Esophagus squamous epithelium (tissue), 5 donors: ENCODE data around the gene NUP54. TPM values are rescaled to one million over a fixed set of nuclear protein-coding genes. Genes with fewer than 3 reads are reported as not detected.

Experiments used
- DNase-seq: peaks from one replicate; lab custom pipeline; 2025; lab: John Stamatoyannopoulos, UW
- H3K27ac ChIP-seq, 4 donors: fragments of 200-600 bp; sonication (generic); one replicate each; pipeline ENCODE4 v1.5.1; 2016 to 2019; ENCODE audit warnings: mild to moderate bottlenecking in 1 of 4
- H3K27me3 ChIP-seq, 4 donors: fragments of 200-600 bp; sonication (generic); 1 replicate in 3 of 4; 2 replicates in 1 of 4; pipeline versions ENCODE4 v1.5.1 to v1.6.0; 2017 to 2021; ENCODE audit warnings: antibody characterized with exemption in 1 of 4
- H3K36me3 ChIP-seq, 3 donors: fragments of 200-600 bp; sonication (generic); one replicate each; pipeline ENCODE4 v1.5.1; 2016 to 2019
- H3K4me1 ChIP-seq, 3 donors: fragments of 200-600 bp; sonication (generic); one replicate each; pipeline ENCODE4 v1.5.1; 2017 to 2019
- H3K4me3 ChIP-seq, 4 donors: fragments of 200-600 bp; sonication (generic); 1 replicate in 3 of 4; 2 replicates in 1 of 4; pipeline ENCODE4 v1.5.1; 2016 to 2019; ENCODE audit warnings: mild to moderate bottlenecking in 2 of 4, moderate library complexity in 1 of 4
- H3K9me3 ChIP-seq, 3 donors: fragments of 200-600 bp; sonication (generic); one replicate each; pipeline ENCODE4 v1.5.1; 2016 to 2019
- CTCF ChIP-seq, 6 experiments: fragments of 450-650 bp in 4 of 6; fragments of 200-600 bp in 2 of 6; sonication (generic) in 2 of 6; IDR thresholded peaks; one replicate each; pipeline ENCODE4 v1.5.1; 2016 to 2019; ENCODE audit warnings: antibody characterized with exemption in 6 of 6, mild to moderate bottlenecking in 4 of 6, moderate library complexity in 4 of 6
- POLR2A ChIP-seq, 4 donors: fragments of 450-650 bp; IDR thresholded peaks; one replicate each; pipeline ENCODE4 v1.6.1; 2017; ENCODE audit warnings: antibody characterized with exemption in 4 of 4, mild to moderate bottlenecking in 4 of 4, moderate library complexity in 3 of 4
- WGBS, 2 donors: methylation state at CpG; one replicate each; pipeline ENCODE4 v1.1.5; 2018; 5-methylcytosine and 5-hydroxymethylcytosine counted together
- intact Hi-C: fragments of 100-400 bp; cut with DNase I; formaldehyde crosslinking; loops from one replicate; pipeline ENCODE4 v1.15.0; 2022
- total RNA-seq, 4 donors: library from RNA; depleted of rRNA; stranded (reverse); fragments of >200 nt; gene quantifications; one replicate each; pipeline ENCODE4 v1.1.0, GENCODE V29; 2016
- donor health status: DM: yes; HTN: yes; CAD: no.

NUP54 gene
- total RNA-seq, 4 donors from 2014 or later, result 19.5 to 45.4 (median 36.5) TPM

DNA sequence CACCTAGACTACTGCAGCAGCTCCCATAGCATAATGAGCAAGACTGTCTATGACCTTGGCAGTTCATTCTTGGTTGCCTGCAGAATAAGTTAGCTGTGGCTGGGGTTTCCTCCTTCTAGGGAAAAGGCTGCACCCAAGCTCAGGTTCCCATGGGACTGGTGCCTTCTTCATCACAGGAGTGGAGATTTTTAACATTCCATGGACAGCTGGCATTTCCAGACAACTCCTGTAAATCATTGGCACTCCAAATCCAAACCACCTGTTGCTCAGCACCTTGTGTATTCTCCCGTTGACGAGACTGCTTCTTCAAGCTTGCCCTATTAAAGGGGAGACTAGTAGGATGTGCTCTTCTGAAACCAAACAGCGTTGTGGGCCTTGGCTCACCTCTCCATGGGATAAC is 7.8 kb upstream of the NUP54 start:
- no peaks in the 10 kb centered on the region for H3K9me3 ChIP-seq
- WGBS, 2 donors, result 91 to 100% methylated on average over 3 of the region's 3 CpGs
- DNase-seq, result no peak
- intact Hi-C loops, result no loop called here
- no peak for TF ChIP-seq CTCF (IDR thresholded peaks at IDR 0.05)
- no peak for TF ChIP-seq POLR2A (IDR thresholded peaks at IDR 0.05)
- no peaks in the 10 kb centered on the region for H3K4me1 ChIP-seq
- H3K27me3 ChIP-seq, result no peaks in the 10 kb centered on the region
- no peak overlapping the region for H3K27ac ChIP-seq
- peaks cover 4 to 27% (median 6%) of the 10 kb centered on the region in 3 donors for H3K36me3 ChIP-seq
- H3K4me3 ChIP-seq, result no peak overlapping the region

DNA sequence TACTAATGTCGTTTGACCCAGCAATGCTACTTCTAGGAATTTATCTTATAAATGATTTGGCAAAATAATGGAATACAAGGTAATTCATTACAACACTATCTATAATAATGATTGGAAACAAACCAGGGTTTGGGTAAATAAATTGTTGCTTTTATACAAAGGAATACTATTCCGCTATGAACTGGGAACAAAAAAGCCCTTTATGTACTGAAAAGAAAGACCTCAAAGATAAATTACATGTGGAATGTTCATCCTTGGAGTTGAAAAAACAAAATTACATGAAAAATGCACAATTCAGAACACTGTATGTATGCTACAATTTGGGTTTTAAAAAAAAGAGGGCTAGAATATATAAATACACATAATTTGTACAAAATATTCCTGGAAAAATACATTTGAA is 5.2 kb upstream of the NUP54 start:
- intact Hi-C loops, result no loop called here
- Histone ChIP-seq H3K4me1 (peaks cover 0 to 12% (median 0%) of the 10 kb centered on the region in 3 donors), H3K36me3 (peaks cover 0 to under 1% (median 0%) of the 10 kb centered on the region in 3 donors), H3K27ac (no peak overlapping the region), H3K27me3 (no peaks in the 10 kb centered on the region), H3K9me3 (no peaks in the 10 kb centered on the region), H3K4me3 (no peak overlapping the region)
- DNase-seq, result no peak
- no peak for TF ChIP-seq POLR2A (IDR thresholded peaks at IDR 0.05)
- TF ChIP-seq CTCF (IDR thresholded peaks at IDR 0.05), result no peak
- 78 to 79% methylated on average over 2 of the region's 2 CpGs for WGBS, 2 donors

DNA sequence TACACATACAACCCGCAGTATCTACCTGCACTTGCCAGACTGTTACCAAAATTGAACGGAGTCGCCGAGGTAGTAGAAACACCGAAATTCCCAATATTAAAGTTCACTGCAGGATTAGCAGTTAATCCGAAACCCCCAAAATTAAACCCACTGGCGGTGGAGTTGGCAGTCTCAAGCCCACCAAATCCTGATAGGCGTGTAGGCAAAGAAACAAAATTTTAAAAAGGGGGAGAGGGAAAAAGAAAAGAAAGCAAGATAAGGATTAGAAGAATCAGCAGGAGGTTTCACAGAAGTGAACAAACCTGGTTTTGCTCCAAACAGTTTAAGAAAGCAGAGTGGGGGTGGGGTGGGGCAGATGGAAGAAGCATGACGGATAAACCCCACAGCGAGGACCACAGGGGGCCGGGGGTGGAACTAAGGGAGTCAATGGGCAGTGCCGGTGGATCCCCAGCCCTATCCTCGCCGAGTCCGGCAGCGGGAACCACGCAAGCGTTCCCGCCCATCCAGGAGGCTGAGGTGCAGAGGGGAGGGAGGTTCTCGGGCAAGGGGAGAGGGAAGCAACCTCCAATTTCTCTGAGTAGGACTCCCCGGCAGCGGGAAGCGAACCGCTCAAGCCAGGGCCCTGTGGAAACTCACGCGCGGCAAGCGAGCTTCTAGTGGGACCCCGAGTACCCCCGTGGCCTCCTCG is 599 bp downstream of the NUP54 start:
- Histone ChIP-seq H3K9me3 (no peaks in the 10 kb centered on the region), H3K4me1 (peaks cover 10 to 43% (median 12%) of the 10 kb centered on the region in 3 donors), H3K27me3 (no peaks in the 10 kb centered on the region), H3K27ac (peak overlapping the region; percentile 92 to 95 (median 94)), H3K4me3 (peak overlapping the region; percentile 80 to 96 (median 88)), H3K36me3 (peaks cover 0 to 16% (median 0%) of the 10 kb centered on the region in 3 donors)
- DNase-seq, result no peak
- WGBS, 2 donors, result 1% methylated on average over 20 to 29 of the region's 31 CpGs
- no peak for TF ChIP-seq POLR2A (IDR thresholded peaks at IDR 0.05)
- intact Hi-C loops, result no loop called here

GRCh38 chr4:76144546-76144945 is 3.7 kb downstream of the NUP54 start:
- DNase-seq, result no peak
- no peak for TF ChIP-seq POLR2A (IDR thresholded peaks at IDR 0.05)
- TF ChIP-seq CTCF (IDR thresholded peaks at IDR 0.05), result no peak
- Histone ChIP-seq H3K27ac (no peak overlapping the region), H3K36me3 (peaks cover 0 to 47% (median 4%) of the 10 kb centered on the region in 3 donors), H3K9me3 (no peaks in the 10 kb centered on the region), H3K4me1 (peaks cover 10 to 39% (median 12%) of the 10 kb centered on the region in 3 donors), H3K27me3 (no peaks in the 10 kb centered on the region), H3K4me3 (no peak overlapping the region)
- intact Hi-C loops, result no loop called here

DNA sequence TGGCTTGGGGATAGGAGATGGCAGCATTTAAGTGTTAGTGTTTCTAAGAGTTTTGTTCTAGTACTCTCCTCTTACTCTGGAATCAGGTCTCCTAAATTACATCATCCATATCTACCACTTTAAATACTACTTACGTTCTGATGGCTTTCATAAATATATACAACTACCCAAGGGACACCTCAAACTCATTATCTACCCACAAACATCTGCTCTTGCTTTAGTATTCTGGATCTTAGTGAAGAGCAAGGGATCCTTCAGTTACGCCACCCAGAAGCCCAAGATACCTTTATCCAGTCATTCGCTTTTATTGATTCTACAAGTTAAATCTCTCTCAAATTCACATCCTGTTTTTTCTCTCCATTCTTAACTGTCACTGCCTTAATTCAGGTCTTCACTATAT is 7.0 kb downstream of the NUP54 start:
- no peak for DNase-seq
- Histone ChIP-seq H3K27me3 (no peaks in the 10 kb centered on the region), H3K4me3 (no peak overlapping the region), H3K27ac (no peak overlapping the region), H3K9me3 (no peaks in the 10 kb centered on the region), H3K4me1 (peaks cover 0 to 17% (median 2%) of the 10 kb centered on the region in 3 donors), H3K36me3 (peaks cover 0 to 80% (median 4%) of the 10 kb centered on the region in 3 donors)
- intact Hi-C loops, result no loop called here
- TF ChIP-seq POLR2A (IDR thresholded peaks at IDR 0.05), result no peak
- TF ChIP-seq CTCF (IDR thresholded peaks at IDR 0.05), result no peak
- WGBS, 2 donors, result 90 to 99% methylated on average over 3 of the region's 3 CpGs
